ENCODE measurements around the gene TRAF2.

Gene TRAF2

GRCh38 chr9:136910901-136911245 is 24.6 kb downstream of the TRAF2 start:
- no peak overlapping the region for H2AFZ ChIP-seq (ENCODE audit: low read depth, low read length)
- no peak for TF ChIP-seq CTCF (IDR thresholded peaks at IDR 0.05; ENCODE audit: low read depth, low read length)
- no peak for TF ChIP-seq EZH2phosphoT487 (IDR thresholded peaks at IDR 0.05; ENCODE audit: low read depth)
- peaks cover 3% of the 10 kb centered on the region; the same call in 1 of the 2 replicates for H3K79me2 ChIP-seq (ENCODE audit: low read length)
- peaks cover 50% of the 10 kb centered on the region for H3K36me3 ChIP-seq (replicated peaks; ENCODE audit: low read depth, low read length)
- no peak overlapping the region for H3K9ac ChIP-seq (ENCODE audit: low read length)
- no peaks in the 10 kb centered on the region for H3K9me3 ChIP-seq (ENCODE audit: insufficient read depth, low read length)
- no peak overlapping the region for H3K27ac ChIP-seq (ENCODE audit: low read length)
- no peaks in the 10 kb centered on the region for H4K20me1 ChIP-seq (ENCODE audit: insufficient read depth, low read length)
- H3K27me3 ChIP-seq (ENCODE audit: low read depth, low read length) = no peaks in the 10 kb centered on the region
- H3K4me1 ChIP-seq (ENCODE audit: low read length) = no peaks in the 10 kb centered on the region
- H3K4me2 ChIP-seq (ENCODE audit: low read length) = no peak overlapping the region
- H3K4me3 ChIP-seq (ENCODE audit: low read length) = no peak overlapping the region

- Histone ChIP-seq H3K4me1 (ENCODE audit: low read length) (no peaks in the 10 kb centered on the region), H3K27ac (ENCODE audit: low read length) (no peak overlapping the region), H3K4me3 (ENCODE audit: low read length) (no peak overlapping the region), H3K27me3 (ENCODE audit: low read depth, low read length) (no peaks in the 10 kb centered on the region), H3K4me2 (ENCODE audit: low read length) (no peak overlapping the region), H3K9ac (ENCODE audit: low read length) (no peak overlapping the region), H3K9me3 (ENCODE audit: insufficient read depth, low read length) (no peaks in the 10 kb centered on the region), H4K20me1 (ENCODE audit: insufficient read depth, low read length) (no peaks in the 10 kb centered on the region), H3K79me2 (ENCODE audit: low read length) (peaks cover 3% of the 10 kb centered on the region; the same call in 1 of the 2 replicates), H2AFZ (ENCODE audit: low read depth, low read length) (no peak overlapping the region), H3K36me3 (replicated peaks; ENCODE audit: low read depth, low read length) (peaks cover 47% of the 10 kb centered on the region)
- TF ChIP-seq EZH2phosphoT487 (IDR thresholded peaks at IDR 0.05; ENCODE audit: low read depth) = no peak
Measured at GRCh38 chr9:136913701-136914438, 27.6 kb downstream of the TRAF2 start.

- TF ChIP-seq CTCF (IDR thresholded peaks at IDR 0.05; ENCODE audit: low read depth, low read length) (no peak), EZH2phosphoT487 (IDR thresholded peaks at IDR 0.05; ENCODE audit: low read depth) (no peak)
- Histone ChIP-seq H3K4me1 (ENCODE audit: low read length) (no peaks in the 10 kb centered on the region), H2AFZ (ENCODE audit: low read depth, low read length) (no peak overlapping the region), H3K36me3 (replicated peaks; ENCODE audit: low read depth, low read length) (peaks cover 43% of the 10 kb centered on the region), H3K27ac (ENCODE audit: low read length) (no peak overlapping the region), H4K20me1 (ENCODE audit: insufficient read depth, low read length) (no peaks in the 10 kb centered on the region), H3K4me2 (ENCODE audit: low read length) (no peak overlapping the region), H3K9ac (ENCODE audit: low read length) (no peak overlapping the region), H3K79me2 (ENCODE audit: low read length) (peaks cover 3% of the 10 kb centered on the region; the same call in 1 of the 2 replicates), H3K4me3 (ENCODE audit: low read length) (no peak overlapping the region), H3K9me3 (ENCODE audit: insufficient read depth, low read length) (no peaks in the 10 kb centered on the region), H3K27me3 (ENCODE audit: low read depth, low read length) (no peaks in the 10 kb centered on the region)
Measured at GRCh38 chr9:136915632-136916329, 29.5 kb downstream of the TRAF2 start.

- H3K4me2 ChIP-seq (ENCODE audit: low read length) = no peak overlapping the region
Measured at GRCh38 chr9:136916330-136917184, 30.2 kb downstream of the TRAF2 start.

More at GRCh38 chr9:136916330-136917184, 30.2 kb downstream of the TRAF2 start:
- H3K4me1 ChIP-seq (ENCODE audit: low read length) = no peaks in the 10 kb centered on the region
- peaks cover 3% of the 10 kb centered on the region; the same call in 1 of the 2 replicates for H3K79me2 ChIP-seq (ENCODE audit: low read length)
- H3K27ac ChIP-seq (ENCODE audit: low read length) = no peak overlapping the region
- H3K36me3 ChIP-seq (replicated peaks; ENCODE audit: low read depth, low read length) = peaks cover 48% of the 10 kb centered on the region
- no peaks in the 10 kb centered on the region for H4K20me1 ChIP-seq (ENCODE audit: insufficient read depth, low read length)
- no peaks in the 10 kb centered on the region for H3K9me3 ChIP-seq (ENCODE audit: insufficient read depth, low read length)
- TF ChIP-seq CTCF (IDR thresholded peaks at IDR 0.05; ENCODE audit: low read depth, low read length) (no peak), EZH2phosphoT487 (IDR thresholded peaks at IDR 0.05; ENCODE audit: low read depth) (no peak)
- H3K27me3 ChIP-seq (ENCODE audit: low read depth, low read length) = no peaks in the 10 kb centered on the region
- H3K4me3 ChIP-seq (ENCODE audit: low read length) = no peak overlapping the region
- H2AFZ ChIP-seq (ENCODE audit: low read depth, low read length) = no peak overlapping the region
- H3K9ac ChIP-seq (ENCODE audit: low read length) = no peak overlapping the region
